GM21515 (cell line): Measurements from ENCODE around the gene BAG2.
A peak's percentile ranks its signal among the peaks of the same experiment; 100 is the strongest.

ENCODE experiments used
- ATAC-seq: cut with Tn5 transposase; IDR thresholded peaks from one replicate; pipeline ENCODE4 v1.9.1; 2021; ENCODE audit not compliant: unreplicated experiment

Gene BAG2

GRCh38 chr6:57172136-57173055 is at the start of gene BAG2:
Gene BAG2 (plus strand): TSS chr6:57172326. CDS start chr6:57172698, 372 bp downstream.
- peak; percentile 85 for ATAC-seq

- ATAC-seq = no peak
Observed at GRCh38 chr6:57123111-57123510, 49.0 kb upstream of the BAG2 start.

GRCh38 chr6:57127763-57128162 is 44.4 kb upstream of the BAG2 start:
- ATAC-seq = no peak

- ATAC-seq = no peak
Observed at GRCh38 chr6:57130661-57131177, 41.4 kb upstream of the BAG2 start.

GRCh38 chr6:57134954-57135353 is 37.2 kb upstream of the BAG2 start:
- no peak for ATAC-seq

- no peak for ATAC-seq
Observed at GRCh38 chr6:57135885-57136284, 36.2 kb upstream of the BAG2 start.

GRCh38 chr6:57137350-57137749 is 34.8 kb upstream of the BAG2 start:
- ATAC-seq = no peak

GRCh38 chr6:57138026-57138425 is 34.1 kb upstream of the BAG2 start:
- ATAC-seq = no peak

- no peak for ATAC-seq
Observed at GRCh38 chr6:57141451-57142177, 30.5 kb upstream of the BAG2 start.

- no peak for ATAC-seq
Observed at GRCh38 chr6:57142178-57142525, 30.0 kb upstream of the BAG2 start.

- ATAC-seq = no peak
Observed at GRCh38 chr6:57143690-57144089, 28.4 kb upstream of the BAG2 start.

- no peak for ATAC-seq
Observed at GRCh38 chr6:57147401-57147800, 24.7 kb upstream of the BAG2 start.

GRCh38 chr6:57147955-57148858 is 23.9 kb upstream of the BAG2 start:
- no peak for ATAC-seq

- no peak for ATAC-seq
Observed at GRCh38 chr6:57158658-57159057, 13.5 kb upstream of the BAG2 start.

- no peak for ATAC-seq
Observed at GRCh38 chr6:57159127-57159526, 13.0 kb upstream of the BAG2 start.

GRCh38 chr6:57162028-57162427 is 10.1 kb upstream of the BAG2 start:
- no peak for ATAC-seq

- ATAC-seq = no peak
Observed at GRCh38 chr6:57162516-57162915, 9.6 kb upstream of the BAG2 start.

- ATAC-seq = no peak
Observed at GRCh38 chr6:57163956-57164355, 8.2 kb upstream of the BAG2 start.

GRCh38 chr6:57165080-57165479 is 7.0 kb upstream of the BAG2 start:
- ATAC-seq = no peak

- ATAC-seq = peak; percentile 30
Observed at GRCh38 chr6:57173056-57173885, 1.1 kb downstream of the BAG2 start.
